Fibroblast of pulmonary artery (primary cell): ENCODE measurements around the gene GJD3.

ENCODE experiments used
- DNase-seq: peaks from one replicate; pipeline ENCODE4 v3.0.0-alpha.2; 2010; ENCODE audit warnings: low read depth
- H3K4me3 ChIP-seq: replicated peaks from 2 replicates; pipeline ENCODE4 v1.5.1; 2011; ENCODE audit warnings: low read depth, mild to moderate bottlenecking, control low read depth, low read length, moderate library complexity
- CTCF ChIP-seq: IDR thresholded peaks from 2 replicates; pipeline ENCODE4 v1.5.1; 2011; ENCODE audit warnings: mild to moderate bottlenecking, control low read depth, low read length, inconsistent platforms; ENCODE audit errors: missing control alignments

The GJD3 gene

GRCh38 chr17:40366076-40366860 is 1.7 kb upstream of the GJD3 start:
- TF ChIP-seq CTCF: no peak
- H3K4me3 ChIP-seq: no peak overlapping the region
- no peak for DNase-seq

- H3K4me3 ChIP-seq: peak overlapping the region; percentile 53
- no peak for TF ChIP-seq CTCF
- DNase-seq: no peak
These were observed 369 bp upstream of the GJD3 start for GRCh38 chr17:40364906-40365305.

DNA sequence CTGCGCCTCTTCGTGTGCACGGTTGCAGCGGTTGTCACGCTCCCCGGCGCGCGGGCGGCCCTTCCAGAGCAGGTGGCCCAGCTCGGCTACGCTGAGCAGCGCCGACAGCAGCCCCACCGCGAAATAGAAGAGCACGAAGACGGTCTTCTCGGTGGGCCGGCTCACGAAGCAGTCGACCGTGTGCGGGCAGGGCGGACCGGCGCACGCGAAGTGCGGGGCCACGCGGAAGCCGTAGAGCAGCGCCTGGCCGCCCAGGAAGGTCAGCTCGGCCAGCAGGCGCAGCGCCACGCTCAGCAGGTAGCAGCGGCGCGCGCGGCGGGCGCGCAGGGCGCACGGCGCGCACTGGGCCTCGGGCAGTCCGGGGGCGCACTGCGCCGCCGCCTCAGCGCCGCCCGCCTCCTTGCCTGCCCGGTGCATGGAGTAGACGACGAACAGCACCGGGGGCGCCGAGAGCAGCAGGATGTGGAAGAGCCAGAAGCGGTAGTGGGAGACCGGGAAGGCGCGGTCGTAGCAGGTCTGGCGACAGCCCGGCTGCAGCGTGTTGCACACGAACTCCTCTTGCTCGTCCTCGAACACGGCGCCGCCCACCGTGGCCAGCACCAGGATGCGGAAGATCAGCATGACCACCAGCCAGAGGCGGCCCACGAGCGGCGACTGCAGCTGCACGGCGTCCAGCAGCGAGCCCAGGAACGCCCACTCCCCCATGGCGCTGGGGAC is 1.3 kb downstream of the GJD3 start:
- no peak for TF ChIP-seq CTCF
- DNase-seq: no peak
- peak overlapping the region; percentile 53 for H3K4me3 ChIP-seq

GRCh38 chr17:40362696-40363110 is 1.8 kb downstream of the GJD3 start:
- peak; percentile 75 for DNase-seq
- H3K4me3 ChIP-seq: peak overlapping the region; percentile 53

DNA sequence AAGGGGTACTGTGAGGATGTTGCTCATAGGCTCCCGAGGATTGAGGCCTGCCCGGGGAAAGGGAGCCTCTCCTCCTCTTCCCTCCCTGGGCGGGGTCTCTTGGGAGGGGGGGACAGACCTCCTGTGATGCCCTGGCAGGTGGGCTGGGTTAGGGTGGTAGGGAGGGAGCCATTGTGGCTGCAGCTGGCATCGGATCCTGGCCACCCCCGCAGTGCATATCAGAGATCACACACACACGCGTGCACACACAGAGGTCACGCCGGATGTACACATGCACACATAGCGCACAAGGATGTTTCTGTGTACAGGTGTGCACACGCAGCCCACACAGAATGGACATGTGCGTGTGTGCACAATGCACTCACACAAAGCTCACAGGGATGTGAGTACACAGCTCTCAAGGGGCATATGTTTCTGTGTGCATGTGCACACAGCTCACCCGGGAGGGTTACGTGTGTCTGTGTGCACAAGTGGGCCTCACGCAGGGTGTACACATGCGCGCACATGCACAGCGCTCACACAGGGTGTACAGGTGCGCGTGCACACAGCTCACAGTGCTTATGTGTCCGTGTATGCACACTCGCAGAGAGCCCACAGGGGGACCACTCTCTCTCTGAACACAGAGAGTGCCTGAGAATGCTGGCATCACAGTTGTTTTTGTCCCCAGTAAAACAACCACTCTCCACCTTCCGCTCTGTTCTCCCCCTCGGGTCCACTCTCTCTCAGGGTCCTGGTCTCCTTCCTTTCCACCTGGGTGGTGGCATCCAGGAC is 2.4 kb downstream of the GJD3 start:
- no peak for DNase-seq
- peak overlapping the region; percentile 53 for H3K4me3 ChIP-seq
- TF ChIP-seq CTCF: no peak

More at GRCh38 chr17:40362696-40363110, 1.8 kb downstream of the GJD3 start:
- peak; percentile 62 for TF ChIP-seq CTCF

GRCh38 chr17:40361063-40361924 is 3.2 kb downstream of the GJD3 start:
- no peak overlapping the region for H3K4me3 ChIP-seq
- DNase-seq: no peak
- TF ChIP-seq CTCF: no peak
